Coronary artery (tissue), 2 donors: ENCODE data around the gene LAMTOR3.
"Not testable (repeated sequence)": the region's sequence is repeated elsewhere in the genome, so short reads cannot be mapped to it uniquely, and the experiment has no call there.

Source experiments
- DNase-seq: peaks from one replicate; pipeline ENCODE4 v3.0.0-alpha.2; 2017; ENCODE audit warnings: low spot score
- H3K27ac ChIP-seq, 2 donors: fragments of 200-600 bp; sonication (generic); one replicate each; pipeline ENCODE4 v1.5.1; 2016 to 2019
- H3K4me3 ChIP-seq: fragments of 200-600 bp; sonication (generic); 2 replicates; pipeline ENCODE4 v1.5.1; 2016; ENCODE audit warnings: mild to moderate bottlenecking, moderate library complexity
- TF ChIP-seq, protein P1 (sequence below): fragments of 200-600 bp; sonication (generic); IDR thresholded peaks from one replicate; pipeline ENCODE4 v1.5.1; 2019; ENCODE audit warnings: antibody characterized with exemption

The LAMTOR3 gene

DNA sequence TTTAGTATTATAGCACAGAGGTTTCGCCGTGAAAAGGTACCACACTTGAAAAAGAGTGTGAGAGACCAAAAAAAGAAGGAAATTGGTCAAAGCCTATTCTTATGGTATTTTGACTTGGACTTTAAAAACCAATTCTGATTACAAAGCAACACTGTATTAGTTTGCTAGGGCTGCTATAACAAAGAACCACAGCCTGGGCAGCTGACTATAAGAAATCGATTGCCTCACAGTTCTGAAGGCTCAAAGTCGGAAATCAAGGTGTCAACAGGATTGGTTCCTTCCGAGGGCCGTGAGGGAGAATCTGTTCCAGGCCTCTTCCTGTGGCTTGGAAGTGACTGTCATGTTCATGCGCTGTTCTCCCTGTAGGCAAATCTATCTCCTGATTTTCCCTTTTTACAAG, 59.7 kb downstream of the LAMTOR3 start:
- DNase-seq: no peak
- no peak overlapping the region for H3K4me3 ChIP-seq
- TF ChIP-seq, protein P1, sequence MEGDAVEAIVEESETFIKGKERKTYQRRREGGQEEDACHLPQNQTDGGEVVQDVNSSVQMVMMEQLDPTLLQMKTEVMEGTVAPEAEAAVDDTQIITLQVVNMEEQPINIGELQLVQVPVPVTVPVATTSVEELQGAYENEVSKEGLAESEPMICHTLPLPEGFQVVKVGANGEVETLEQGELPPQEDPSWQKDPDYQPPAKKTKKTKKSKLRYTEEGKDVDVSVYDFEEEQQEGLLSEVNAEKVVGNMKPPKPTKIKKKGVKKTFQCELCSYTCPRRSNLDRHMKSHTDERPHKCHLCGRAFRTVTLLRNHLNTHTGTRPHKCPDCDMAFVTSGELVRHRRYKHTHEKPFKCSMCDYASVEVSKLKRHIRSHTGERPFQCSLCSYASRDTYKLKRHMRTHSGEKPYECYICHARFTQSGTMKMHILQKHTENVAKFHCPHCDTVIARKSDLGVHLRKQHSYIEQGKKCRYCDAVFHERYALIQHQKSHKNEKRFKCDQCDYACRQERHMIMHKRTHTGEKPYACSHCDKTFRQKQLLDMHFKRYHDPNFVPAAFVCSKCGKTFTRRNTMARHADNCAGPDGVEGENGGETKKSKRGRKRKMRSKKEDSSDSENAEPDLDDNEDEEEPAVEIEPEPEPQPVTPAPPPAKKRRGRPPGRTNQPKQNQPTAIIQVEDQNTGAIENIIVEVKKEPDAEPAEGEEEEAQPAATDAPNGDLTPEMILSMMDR: no peak
- no peak overlapping the region for H3K27ac ChIP-seq

DNA sequence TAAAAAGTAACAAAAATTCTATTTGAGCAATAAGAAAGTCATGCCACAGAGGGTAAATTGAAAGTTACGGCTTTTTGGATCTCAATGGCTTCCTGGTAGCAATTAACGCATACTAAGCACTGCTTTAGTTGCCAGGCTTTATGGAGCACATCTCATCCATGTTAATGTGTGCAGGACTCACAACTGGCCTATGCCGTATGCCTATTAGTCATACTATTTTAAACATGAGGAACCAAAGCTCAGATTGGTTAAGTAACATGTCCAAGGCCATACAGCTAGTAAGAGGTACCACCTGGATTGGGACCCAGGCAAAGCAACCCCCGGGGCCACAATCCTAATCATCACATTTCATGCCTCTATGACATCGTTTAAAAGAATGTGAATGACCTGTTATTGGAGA, 60.5 kb downstream of the LAMTOR3 start:
- Histone ChIP-seq H3K27ac (no peak overlapping the region), H3K4me3 (no peak overlapping the region)
- no peak for DNase-seq
- TF ChIP-seq, protein P1: no peak

DNA sequence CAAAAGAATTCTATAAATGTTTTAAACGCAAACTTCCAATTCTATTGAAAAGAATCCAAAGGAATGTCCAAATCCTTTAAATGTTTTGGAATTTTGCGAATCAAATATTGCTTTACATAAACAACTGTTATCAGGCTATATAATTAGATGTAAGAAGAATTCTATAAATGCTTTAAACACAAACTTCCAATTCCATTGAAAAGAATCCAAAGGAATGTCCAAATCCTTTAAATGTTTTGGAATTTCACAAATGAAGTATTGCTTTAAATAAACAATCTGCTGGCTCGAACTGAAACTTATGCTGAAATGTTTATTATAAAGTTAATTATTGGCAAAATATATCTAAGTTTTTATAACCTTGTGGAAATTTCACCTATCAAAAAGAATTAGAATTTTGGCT, 61.5 kb downstream of the LAMTOR3 start:
- TF ChIP-seq, protein P1: no peak
- Histone ChIP-seq H3K4me3 (no peak overlapping the region), H3K27ac (no peak overlapping the region)
- DNase-seq: no peak

DNA sequence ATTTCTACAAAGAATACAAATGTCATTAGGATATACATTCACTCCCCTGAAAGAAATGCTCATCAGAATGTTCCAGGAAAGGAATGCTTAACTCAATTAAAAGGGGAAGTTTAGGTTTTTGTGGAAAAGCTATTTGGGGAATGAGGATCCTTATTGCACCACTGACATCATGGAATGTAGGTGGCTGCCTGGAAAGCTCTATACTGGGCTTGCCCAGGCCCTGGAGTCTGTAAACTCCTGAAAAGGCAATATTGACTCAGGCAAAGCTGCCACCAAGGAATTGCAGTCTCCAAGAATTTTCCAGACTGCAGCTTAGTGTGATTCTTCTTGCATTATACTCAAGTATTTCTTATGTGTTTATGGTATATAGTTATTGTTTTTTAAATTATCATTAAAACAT, 61.9 kb downstream of the LAMTOR3 start:
- no peak for DNase-seq

DNA sequence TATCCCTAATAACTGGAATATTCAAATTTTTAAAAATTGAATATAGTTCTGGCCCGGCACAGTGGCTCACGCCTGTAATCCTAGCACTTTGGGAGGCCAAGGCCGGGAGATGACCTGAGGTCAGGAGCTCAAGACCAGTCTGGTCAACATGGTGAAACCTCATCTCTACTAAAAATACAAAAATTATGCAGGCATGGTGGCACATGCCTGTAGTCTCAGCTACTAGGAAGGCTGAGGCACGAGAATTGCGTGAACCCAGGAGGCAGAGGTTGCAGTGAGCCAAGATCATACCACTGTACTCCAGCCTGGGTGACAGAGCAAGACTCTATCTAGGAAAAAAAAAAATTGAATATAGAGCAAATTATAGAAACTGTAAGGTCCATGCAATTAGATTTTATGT, 64.2 kb downstream of the LAMTOR3 start:
- H3K27ac ChIP-seq, DNase-seq: not testable (repeated sequence)

More for the DNA sequence above, 61.9 kb downstream of the LAMTOR3 start:
- TF ChIP-seq, protein P1: no peak
- Histone ChIP-seq H3K27ac (peak overlapping the region; percentile 1 to 47), H3K4me3 (no peak overlapping the region)

DNA sequence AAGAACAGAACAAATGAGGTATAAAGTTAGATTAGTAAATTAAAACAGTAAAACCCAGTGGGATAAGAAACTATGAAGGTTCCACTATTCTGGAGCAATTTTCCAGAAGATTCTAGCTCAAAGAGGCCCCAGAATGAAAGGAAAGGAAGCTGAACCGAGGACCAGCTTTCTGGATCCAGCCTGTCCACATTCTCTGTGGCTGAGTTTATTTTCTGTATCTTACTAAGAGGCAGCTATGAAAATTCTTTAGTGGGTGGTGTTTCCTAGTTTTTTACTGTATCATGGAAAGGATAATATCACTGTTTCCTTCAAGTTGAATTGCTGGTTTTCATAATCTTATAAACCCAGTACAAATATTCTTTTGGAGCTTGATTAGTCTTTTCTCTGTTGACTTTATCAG, 65.8 kb downstream of the LAMTOR3 start:
- H3K4me3 ChIP-seq: no peak overlapping the region
- DNase-seq: no peak
- H3K27ac ChIP-seq: no peak overlapping the region
- TF ChIP-seq, protein P1: no peak

More for the DNA sequence above, 64.2 kb downstream of the LAMTOR3 start:
- not testable (repeated sequence) for H3K4me3 ChIP-seq
